Femur (tissue), 1 donor: ENCODE data around the gene ARMH1.

Experiments
- DNase-seq: peaks from one replicate; pipeline ENCODE4 v3.0.0-alpha.2; 2017

ARMH1 gene

GRCh38 chr1:44674113-44675000 is at the start of gene ARMH1, which contains the start of gene TMEM53:
TSS of gene ARMH1 (plus strand) at chr1:44674714. CDS start at chr1:44689698, 14,984 bp downstream.
TSS of gene TMEM53 (minus strand) at chr1:44674481. CDS start at chr1:44674391, 90 bp downstream.
- DNase-seq = peak; percentile 99

- DNase-seq = no peak
Measured at GRCh38 chr1:44625348-44625747, 49.2 kb upstream of the ARMH1 start.

- no peak for DNase-seq
Measured at GRCh38 chr1:44628962-44629756, 45.4 kb upstream of the ARMH1 start.

- no peak for DNase-seq
Measured at GRCh38 chr1:44630116-44630515, 44.4 kb upstream of the ARMH1 start.

GRCh38 chr1:44631333-44631646 is 43.2 kb upstream of the ARMH1 start:
- DNase-seq = no peak

GRCh38 chr1:44631647-44632539 is 42.6 kb upstream of the ARMH1 start:
- peak; percentile 95 for DNase-seq

- no peak for DNase-seq
Measured at GRCh38 chr1:44632598-44632997, 41.9 kb upstream of the ARMH1 start.

- DNase-seq = no peak
Measured at GRCh38 chr1:44634606-44635189, 39.8 kb upstream of the ARMH1 start.

GRCh38 chr1:44635439-44635838 is 39.1 kb upstream of the ARMH1 start:
- no peak for DNase-seq

- no peak for DNase-seq
Measured at GRCh38 chr1:44636083-44636687, 38.3 kb upstream of the ARMH1 start.

- no peak for DNase-seq
Measured at GRCh38 chr1:44636688-44637598, 37.6 kb upstream of the ARMH1 start.

- DNase-seq = peak; percentile 41
Measured at GRCh38 chr1:44637702-44638411, 36.7 kb upstream of the ARMH1 start.

- DNase-seq = no peak
Measured at GRCh38 chr1:44640200-44640853, 34.2 kb upstream of the ARMH1 start.

- no peak for DNase-seq
Measured at GRCh38 chr1:44641126-44642102, 33.1 kb upstream of the ARMH1 start.

- DNase-seq = no peak
Measured at GRCh38 chr1:44642255-44642654, 32.3 kb upstream of the ARMH1 start.

- no peak for DNase-seq
Measured at GRCh38 chr1:44642925-44643324, 31.6 kb upstream of the ARMH1 start.

- no peak for DNase-seq
Measured at GRCh38 chr1:44643721-44644334, 30.7 kb upstream of the ARMH1 start.

- no peak for DNase-seq
Measured at GRCh38 chr1:44644806-44645205, 29.7 kb upstream of the ARMH1 start.
